HG02623 (cell line): ENCODE results near the gene ROS1.
A peak's percentile ranks its signal among the peaks of the same experiment; 100 is the strongest.
"Not testable (repeated sequence)": the region's sequence is repeated elsewhere in the genome, so short reads cannot be mapped to it uniquely, and the experiment has no call there.

Experiments used
- ATAC-seq: cut with Tn5 transposase; IDR thresholded peaks from one replicate; pipeline ENCODE4 v1.9.1; 2021; ENCODE audit warnings: moderate library complexity; ENCODE audit not compliant: unreplicated experiment

The ROS1 gene

DNA sequence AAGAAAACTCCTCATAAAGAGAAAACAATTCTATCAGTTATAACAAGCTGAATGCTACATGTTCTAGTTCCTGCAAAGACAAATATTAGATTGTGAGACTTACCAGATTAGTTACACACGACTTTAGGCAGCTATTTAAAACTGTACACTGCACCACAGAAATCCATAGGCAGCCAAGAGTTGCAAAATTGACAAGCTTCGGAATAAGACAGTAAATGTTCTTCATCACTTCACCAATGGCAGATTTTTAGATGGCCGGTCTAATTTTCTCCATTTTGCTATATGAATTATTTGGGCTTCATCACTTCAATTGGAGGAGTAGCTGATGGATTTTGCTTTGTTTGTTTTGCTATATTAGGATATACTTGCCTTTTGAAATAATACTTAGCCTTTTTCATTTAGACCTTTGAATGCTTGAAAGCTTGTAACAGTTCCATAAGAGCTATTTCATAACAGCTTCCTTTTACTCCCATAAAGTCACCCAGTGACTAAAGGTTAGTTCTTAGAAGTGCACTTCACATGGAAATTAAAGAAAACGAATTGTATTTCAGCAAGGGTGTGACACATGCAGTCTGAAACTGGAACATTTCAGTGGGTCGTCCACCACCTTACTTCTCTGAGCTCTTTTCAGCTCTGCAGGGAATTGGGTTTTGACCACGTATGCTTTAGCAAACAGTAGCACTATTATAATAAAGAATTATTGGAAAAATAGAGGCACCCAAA, at the start of gene ROS1:
Gene ROS1, minus strand, starts transcription at position 512 of the 723 bp plus-strand sequence. Its CDS starts 286 bp downstream, at position 226.
- ATAC-seq, result no peak

DNA sequence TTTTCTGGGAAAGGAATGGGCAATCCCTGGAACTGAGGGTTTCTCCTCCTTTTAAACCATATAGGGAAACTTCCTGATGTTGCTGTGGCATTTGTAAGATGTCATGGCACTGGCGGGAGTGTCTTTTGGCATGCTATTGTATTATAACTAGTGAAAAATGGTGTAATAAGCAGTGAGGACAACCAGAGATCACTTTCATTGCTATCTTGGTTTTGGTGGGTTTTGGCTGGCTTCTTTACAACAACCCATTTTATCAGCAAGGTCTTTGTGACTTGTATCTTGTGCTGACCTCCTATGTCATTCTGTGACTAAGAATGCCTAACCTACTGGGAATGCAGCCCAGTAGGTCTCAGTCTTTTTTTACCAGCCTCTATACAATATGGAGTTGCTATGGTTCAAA, 47.7 kb upstream of the ROS1 start:
- no peak for ATAC-seq

DNA sequence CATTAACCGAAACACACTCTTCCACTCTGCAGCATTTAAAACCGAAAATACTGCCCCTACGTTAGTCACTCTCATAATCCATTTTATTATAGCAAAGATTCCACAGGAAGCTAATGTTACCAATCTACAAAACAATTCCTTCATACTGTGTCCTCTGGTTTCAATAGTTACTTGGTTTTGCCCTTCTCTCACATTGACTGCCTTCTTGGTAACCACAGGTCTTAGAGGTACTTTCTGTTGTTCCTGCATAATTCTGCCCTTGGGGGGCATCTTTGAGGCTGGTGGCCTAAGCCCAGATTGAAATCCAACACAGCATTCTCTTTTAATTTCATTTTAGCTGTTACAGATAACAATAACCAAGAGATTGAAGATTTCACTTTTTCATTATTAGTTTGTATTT, 46.9 kb upstream of the ROS1 start:
- ATAC-seq, result no peak

DNA sequence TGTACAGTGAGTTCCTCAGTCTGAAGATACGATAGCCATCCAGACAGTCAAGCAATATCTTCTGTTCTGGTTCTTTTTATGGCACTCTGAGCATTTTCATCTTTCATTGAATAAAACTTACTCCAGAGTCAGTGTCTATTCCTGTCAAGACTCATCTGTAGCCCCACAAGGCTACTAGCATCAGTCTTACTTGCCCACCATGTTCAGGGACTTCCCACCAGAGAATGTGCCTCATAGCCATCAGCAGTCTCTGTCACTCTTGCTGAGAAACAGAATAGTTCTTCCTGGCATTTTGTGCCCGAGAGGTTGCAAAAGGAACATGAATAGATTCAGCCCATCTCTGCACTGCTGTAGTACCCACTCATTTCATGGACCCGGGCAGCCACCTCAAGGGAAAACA, 44.0 kb upstream of the ROS1 start:
- ATAC-seq, result no peak

DNA sequence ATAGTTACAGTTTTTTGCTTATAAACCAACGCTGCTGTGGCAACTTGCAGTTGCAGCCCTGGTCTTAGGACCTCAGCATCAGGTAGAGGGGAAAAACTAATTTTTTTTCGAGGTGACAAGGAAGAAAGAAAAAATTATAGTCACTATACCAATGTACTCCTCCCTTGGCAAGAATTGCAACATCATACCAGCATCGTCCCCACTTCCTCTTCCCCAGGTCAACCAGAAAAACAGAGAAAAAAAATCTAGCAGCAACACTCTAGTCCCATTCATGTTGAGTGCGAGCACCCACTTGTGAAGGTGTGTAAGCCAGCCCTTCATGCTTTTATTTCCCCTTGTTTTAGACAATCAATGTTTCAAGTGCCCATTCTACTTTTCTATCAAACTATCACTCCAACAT, 43.6 kb upstream of the ROS1 start:
- ATAC-seq, result no peak

DNA sequence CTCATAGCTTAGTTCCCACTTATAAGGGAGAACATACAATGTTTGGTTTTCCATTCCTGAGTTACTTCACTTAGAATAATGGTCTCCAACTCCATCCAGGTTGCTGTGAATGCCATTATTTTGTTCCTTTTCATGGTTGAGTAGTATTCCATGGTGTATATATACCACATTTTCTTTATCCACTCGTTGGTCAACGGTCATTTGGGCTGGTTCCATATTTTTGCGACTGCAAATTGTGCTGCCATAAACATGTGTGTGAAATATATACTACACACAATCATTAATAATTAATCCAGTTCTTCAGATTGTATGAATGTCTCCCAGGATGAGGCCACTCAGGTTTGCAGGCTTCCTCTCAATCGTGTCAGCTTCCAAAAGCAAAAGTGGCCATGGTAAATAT, 42.8 kb upstream of the ROS1 start:
- ATAC-seq, result not testable (repeated sequence)

DNA sequence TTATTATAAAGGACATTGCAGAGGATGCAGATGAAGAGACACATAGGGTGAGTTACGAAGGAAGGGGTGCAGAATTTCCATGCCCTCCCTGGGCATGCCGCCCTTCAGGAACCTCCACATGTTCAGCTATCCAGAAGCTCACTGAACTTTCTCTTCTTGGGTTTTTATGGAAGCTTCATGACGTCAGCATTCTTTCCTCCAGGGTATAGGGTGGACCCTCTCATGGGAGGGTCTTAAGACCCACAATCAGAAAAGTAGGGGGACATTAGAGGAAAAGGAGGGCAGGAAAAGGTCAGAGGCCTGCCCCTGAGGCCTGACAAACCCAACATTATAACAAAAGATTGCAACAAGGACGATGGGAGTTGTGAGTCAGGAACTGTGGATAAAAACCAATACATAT, 42.1 kb upstream of the ROS1 start:
- ATAC-seq, result no peak

DNA sequence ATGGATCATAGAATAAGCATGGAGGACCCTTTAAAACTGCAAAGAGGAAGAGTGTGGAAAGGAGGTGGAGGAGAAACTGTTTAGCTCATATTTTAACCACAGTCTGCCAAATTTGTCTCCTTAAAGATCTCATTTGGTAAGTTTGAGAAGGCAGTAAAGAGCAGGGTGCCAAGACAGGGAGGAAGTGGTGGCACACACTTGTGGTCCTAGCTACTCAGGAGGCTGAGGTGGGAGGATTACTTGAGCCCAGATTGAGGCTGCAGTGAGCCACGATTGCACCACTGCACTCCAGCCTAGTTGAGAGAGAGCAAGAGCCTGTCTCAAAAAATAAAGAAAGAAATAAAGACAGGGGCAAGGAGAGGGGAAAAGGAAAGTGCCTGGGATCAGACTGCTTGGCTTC, 39.9 kb upstream of the ROS1 start:
- no peak for ATAC-seq

DNA sequence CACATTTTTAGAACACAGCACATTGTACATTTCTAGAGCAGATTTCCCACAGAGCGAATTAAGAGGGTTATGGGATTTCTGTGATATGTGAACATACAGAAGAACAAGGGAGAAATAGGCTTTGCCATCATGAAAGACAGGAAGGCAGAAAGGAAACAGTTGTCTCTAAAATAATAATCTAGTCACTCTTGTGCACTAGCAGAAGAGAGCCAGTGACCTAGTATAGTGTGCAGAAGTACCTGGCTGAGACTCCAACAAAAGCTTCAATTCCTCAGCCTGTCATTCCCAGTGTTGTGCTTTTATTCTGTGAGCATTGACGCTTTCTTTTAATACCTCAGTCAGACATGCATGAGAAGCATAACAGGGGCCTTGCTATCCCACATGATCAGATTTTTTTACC, 39.0 kb upstream of the ROS1 start:
- ATAC-seq, result no peak

DNA sequence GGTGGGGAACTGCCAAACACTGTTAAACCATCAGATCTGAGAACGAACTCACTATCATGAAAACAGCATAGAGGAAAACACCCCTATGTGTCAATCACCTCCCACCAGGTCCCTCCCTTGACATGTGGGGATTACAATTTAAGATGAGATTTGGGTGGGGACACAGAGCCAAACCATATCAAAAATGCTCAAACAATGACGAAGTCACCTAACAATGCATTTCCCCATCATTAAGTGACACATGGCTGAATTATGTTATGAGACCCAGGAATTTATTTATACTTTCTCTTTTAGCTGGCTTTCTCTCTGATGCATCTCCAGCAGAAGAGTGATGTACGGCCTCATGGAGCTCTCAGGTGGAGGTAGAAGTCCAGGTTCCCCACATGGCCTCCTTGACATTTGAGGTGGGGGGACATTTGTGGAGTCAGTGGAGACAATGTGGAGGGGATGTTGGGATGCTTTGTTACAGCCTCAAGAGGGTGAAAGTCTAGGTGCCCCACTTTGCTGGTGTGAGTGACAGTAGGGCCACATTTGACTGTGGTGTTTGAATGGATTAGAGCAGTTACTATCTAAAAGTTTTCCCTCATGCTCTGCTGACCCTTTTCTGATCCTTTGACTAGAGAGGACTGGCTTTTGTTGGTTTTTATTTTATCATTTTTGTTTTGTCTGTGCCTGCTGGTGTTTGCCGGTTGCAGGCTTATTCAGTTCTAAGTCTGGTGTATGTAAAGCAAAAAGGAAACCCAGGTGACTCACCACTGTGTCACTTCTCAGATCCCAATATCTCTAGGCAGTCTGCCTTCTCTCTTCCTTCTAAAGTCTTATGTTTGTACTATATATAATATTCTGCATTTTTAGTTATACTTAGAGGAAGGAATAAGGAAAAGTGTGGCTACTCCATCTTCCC, 38.3 kb upstream of the ROS1 start:
- peak; percentile 55 for ATAC-seq

DNA sequence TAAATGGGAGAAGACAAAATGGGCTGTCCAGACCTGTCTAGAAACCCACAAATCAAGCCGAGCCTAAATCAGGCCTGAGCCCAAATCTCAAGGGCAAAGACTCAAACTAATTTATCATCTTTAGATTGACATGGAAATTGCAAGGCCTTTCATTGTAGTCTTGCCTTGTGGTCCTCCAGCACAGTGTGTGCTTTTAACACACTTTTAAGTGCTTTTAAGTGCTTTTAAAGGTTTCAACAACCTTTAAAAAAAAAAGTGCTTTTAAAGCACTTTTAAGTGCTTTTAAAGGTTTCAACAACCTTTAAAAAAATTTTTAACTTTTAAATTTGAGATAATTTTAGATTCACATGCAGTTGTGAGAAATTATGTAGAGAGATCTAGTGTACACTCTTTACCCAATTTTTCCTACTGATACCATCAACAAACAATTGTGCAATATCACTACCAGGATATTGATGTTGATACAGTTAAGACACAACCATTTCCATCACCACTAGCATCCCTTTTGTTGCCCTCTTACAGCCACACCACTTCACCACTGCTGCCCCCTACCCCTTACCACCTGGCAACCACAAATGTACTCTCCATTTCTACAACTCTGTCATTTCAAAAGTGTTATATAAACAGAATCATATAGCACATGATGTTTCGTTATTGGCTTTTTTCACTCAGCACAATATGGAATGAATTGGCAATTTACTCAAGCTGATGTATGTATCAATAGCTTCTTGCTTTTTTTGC, 33.6 kb upstream of the ROS1 start:
- ATAC-seq, result no peak

DNA sequence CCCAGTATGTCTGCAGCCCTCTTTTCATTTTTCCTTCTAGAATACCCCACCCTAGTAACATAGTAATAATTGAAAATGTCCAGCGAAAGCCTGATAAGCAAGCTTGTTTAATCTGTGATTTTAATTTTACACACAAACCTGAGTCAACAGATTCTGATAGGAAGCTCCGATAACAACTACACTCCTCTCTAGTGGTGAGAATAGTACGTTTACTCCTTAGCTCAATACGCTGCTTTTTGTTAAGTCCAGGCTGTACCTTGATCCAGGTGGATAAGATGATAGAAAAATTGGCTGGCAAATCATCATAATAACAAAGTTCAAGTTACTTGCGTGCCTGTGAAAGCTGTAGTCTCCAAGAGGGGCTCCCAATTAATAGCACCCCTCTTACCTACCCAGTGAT, 31.3 kb upstream of the ROS1 start:
- no peak for ATAC-seq

DNA sequence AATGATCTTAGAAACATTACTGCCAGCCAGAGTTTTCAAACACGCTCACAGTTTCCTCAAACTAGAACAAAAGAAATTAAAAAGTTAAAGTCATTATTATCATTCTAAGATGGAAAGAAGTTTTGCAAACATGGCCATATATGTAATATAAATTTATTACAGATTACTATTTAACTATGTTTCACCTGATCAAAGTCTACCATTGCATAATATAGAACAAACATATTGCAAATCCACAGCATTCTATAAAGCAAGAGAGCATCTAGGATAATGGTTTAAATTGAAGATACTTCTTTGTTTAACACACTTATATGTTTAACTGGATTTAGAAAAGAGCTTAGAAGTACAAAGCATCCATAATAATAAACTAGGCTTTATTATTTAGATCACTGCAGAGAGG, 30.5 kb upstream of the ROS1 start:
- no peak for ATAC-seq

DNA sequence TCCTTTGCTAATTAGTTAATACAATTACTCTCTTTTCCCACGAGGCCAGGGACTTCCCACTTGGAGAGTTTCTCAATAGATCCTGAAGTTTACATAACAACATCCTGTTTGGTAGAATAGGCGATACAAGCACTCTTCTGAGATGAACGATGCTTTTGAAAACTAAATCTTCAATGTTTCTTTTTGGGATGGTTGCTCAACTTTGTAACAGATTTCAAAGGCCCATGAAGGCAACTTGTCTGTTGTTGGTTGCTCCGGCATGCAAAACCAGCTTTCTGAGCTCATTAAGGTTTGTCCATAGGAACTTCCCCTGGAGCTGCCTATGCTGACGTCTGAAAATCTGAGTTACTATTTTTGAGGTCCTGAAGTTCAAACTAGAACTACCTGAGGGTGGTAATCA, 25.9 kb upstream of the ROS1 start:
- ATAC-seq, result no peak

DNA sequence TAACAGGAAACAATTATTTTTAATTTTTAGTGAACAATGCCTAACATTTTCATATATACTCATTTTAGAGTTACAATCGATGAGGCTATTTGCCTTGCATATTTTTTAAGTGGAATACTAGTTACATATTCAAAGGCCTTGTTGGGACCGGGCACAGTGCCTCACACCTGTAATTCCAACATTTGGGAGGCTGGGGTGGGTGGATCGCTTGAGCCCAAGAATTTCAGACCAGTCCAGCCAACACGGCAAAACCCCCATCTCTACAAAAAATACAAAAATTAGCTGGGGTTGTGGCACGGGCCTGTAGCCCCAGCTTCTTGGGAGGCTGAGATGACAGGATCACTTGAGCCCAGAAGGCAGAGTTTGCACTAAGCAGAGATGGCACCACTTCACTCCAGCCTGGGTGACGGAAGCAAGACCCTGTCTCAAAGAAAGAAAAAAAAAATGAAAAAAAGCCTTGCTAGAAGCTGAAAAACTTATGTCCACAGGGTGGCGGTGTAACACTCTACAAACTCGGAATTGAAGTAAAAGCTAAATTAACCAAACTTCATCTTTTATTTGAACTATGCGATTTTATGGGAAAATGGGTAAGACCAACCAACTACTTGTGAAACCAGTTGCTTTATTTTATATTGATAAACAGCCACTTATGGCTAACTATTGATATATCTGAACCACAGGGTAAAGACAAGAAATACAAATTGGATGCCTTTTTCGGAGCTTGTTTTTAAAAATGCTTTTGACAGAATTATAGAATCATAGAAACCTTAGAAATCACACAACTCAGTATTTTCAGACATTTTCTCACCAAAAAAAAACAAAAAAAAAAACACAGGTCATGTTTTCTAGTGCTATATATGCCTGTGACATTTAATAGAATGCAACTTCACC, 24.1 kb upstream of the ROS1 start:
- no peak for ATAC-seq

DNA sequence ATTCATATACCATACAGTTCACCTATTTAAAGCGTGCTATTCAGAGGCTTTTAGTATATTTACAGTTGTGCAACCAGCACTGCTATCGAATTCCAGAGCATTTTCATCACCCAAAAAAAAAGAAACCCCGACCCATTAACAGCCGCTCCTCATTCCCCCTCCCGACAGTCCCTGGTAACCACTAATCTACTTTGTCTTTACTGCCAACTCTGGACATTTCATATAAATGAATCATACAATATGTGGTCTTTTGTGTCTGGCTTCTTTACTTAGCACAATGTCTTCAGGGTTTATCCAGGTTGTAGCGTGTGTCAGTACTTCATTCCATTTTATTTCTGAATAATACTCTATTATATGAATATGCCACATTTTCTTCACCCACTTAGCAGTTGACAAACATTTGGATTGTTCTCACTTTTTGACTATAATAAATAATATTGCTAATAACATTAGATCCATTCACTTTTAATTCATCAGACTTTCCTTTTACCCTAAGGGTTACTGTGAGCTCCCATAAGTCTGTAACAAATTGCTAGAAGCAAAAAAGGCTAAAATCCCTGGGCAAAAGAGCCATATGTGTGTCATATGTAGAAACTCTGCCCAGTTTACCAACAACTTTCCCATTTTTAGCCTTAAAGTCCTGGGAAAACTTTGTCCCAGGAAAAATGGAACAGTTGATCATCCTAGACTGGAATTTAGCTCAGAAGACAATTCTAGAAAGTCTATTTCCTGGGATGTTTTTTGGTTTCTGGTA, 23.2 kb upstream of the ROS1 start:
- no peak for ATAC-seq

DNA sequence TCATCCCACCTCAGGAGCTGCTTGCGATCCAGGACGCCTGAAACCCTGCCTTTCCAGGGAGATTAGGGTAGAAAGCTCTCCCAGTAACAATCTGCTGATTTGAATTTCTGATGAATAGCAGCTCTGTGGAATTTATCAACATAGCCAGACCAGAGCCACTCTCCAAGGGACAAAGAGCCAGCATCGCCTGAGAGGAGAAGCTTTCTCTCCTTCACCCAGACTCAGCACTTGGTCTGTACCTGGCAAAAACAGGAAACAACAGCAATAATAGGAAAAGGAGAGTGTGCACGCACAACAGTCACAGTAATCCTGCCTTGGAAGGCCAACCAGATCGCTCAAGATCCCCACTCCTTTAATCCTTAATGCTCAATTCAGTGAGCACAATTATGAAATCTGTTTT, 22.3 kb upstream of the ROS1 start:
- no peak for ATAC-seq

DNA sequence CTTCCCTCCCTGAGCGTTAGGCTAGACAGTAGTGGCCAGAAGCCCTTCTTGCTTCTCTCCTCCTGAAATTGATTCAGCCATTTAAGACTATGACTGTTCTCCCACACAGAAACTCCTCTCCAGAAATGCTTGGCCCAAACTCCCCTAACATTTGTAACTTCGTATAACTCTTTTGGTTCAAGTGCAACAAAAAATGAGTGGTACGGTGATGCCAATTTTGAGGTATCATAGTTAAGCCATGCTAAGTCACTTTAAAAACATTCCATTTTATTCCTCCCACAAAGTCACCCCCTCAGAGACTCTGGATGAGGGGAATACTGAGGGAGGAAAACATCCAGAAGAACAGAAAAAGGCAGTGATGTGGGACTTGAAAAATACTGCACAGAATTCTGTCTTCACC, 21.1 kb upstream of the ROS1 start:
- no peak for ATAC-seq

DNA sequence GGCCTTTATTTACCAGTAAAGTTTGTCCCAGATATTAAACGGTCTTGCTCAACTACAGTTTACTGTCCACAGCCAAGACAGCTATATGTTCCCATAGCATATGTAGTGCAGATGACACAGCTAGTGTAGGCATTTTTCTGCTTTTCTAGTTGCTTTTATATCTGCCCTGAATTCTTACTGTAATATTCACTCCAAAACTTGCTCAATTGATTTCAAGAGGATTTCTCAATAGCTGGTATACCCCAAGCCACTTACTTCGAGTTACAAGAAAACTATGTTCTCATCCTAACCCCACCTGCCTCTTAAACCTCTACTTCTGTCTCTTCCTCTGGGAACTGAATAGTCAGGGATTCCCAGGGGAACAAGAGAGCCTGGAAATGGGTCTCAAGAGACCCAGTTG, 18.9 kb upstream of the ROS1 start:
- ATAC-seq, result no peak

DNA sequence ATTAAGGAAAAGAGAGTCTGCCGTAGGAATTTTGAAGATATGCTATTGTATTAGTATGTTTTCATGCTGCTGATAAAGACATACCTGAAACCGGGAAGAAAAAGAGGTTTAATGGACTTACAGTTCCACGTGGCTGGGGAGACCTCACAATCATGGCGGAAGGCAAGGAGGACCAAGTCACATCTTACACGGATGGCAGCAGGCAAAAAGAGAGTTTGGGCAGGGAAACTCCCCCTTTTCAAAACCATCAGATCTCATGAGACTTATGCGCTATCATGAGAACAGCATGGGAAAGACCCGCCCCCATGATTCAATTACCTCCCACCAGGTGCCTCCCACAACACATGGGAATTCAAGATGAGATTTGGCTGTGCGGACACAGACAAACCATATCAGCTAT, 16.6 kb upstream of the ROS1 start:
- ATAC-seq, result not testable (repeated sequence)
